Stimulated activated naive CD8-positive, alpha-beta T cell treated with anti-CD3 and anti-CD28 coated beads, Interleukin-15, Interleukin-2, amounts not matched to agents 100 ng/mL and 50 ng/mL, for 24 hours (primary cell): ENCODE data around the gene SPANXA1.
"Not testable (repeated sequence)": the region's sequence is repeated elsewhere in the genome, so short reads cannot be mapped to it uniquely, and the experiment has no call there.

Experiments
- H3K27ac Mint-ChIP-seq: one replicate; pipeline ENCODE4 v1.8.0; 2021; ENCODE audit warnings: mild to moderate bottlenecking, mixed read lengths
- H3K27me3 Mint-ChIP-seq: one replicate; pipeline ENCODE4 v1.8.0; 2021; ENCODE audit warnings: mixed read lengths
- H3K36me3 Mint-ChIP-seq: one replicate; pipeline ENCODE4 v1.8.0; 2021; ENCODE audit warnings: low read depth, mixed read lengths
- H3K4me1 Mint-ChIP-seq: one replicate; pipeline ENCODE4 v1.8.0; 2021; ENCODE audit warnings: low read depth, mixed read lengths
- H3K4me3 Mint-ChIP-seq: one replicate; pipeline ENCODE4 v1.8.0; 2021; ENCODE audit warnings: mild to moderate bottlenecking, mixed read lengths
- H3K9me3 Mint-ChIP-seq: one replicate; pipeline ENCODE4 v1.8.0; 2021; ENCODE audit warnings: mixed read lengths

The SPANXA1 gene

DNA sequence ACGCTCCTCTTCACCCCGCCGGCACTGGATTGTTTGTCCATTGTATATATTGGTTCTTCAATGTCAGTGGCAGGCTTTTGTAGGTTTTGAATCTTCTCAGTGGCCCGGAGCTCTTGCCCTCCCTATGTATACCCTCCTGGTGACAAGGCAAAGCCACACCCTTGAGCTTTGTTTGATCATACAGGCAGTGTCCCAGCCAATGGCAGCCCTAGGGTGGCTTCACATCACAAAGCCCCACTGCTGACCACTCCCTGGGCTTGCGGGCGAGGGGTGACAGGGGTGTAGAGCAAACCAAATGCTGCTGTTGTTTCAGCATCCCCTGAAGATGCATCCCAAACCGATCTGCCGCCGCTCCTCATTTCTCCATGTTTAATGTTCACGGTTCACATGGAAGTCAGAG, at the start of gene SPANXA1:
Gene SPANXA1 (minus strand): TSS at position 101 of the 400 bp plus-strand sequence. CDS start 60 bp downstream, at position 41.
- H3K36me3 Mint-ChIP-seq, H3K9me3 Mint-ChIP-seq, H3K4me1 Mint-ChIP-seq, H3K4me3 Mint-ChIP-seq, H3K27ac Mint-ChIP-seq, H3K27me3 Mint-ChIP-seq: not testable (repeated sequence)

DNA sequence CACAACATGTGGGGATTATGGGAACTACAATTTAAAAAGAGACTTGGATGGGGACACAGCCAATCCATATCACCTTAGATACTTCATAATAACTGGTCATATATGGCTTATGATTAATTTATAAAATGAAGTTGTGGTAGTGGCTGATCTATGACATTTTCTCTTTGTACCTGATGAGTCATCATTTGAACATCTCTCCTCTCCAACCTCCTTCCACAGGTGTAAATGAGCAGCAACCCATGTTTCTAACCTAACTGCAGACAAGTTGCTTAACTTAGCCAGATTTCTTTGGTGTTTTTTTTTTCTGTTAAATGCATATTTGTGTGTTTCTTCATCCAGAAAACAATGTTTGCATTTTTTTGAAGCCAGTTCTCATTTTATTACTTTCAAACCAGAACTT, 47.6 kb upstream of the SPANXA1 start:
- Mint-ChIP-seq H3K27ac (no peak overlapping the region), H3K4me1 (no peaks in the 10 kb centered on the region), H3K27me3 (no peaks in the 10 kb centered on the region), H3K4me3 (no peak overlapping the region), H3K36me3 (no peaks in the 10 kb centered on the region), H3K9me3 (no peaks in the 10 kb centered on the region)

DNA sequence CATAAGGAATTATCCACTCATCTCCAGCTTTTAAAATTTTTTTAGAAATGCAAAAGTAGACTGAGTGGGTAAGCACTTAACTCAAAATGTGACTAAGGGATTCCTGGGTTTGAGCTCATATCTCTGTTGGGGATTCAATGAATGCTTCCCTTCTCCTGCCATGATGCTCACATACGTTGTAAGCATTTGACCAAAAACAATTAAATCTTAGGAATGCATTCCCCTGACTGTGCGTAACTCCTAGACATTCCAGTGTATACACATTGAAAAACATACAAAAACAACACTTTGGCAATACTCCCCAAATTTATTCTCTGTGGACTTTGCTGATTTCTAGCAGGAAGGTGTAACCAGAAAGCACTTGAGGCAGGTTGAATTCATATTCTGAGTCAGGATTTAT, 34.8 kb upstream of the SPANXA1 start:
- Mint-ChIP-seq H3K9me3 (peaks cover 8% of the 10 kb centered on the region), H3K36me3 (no peaks in the 10 kb centered on the region), H3K27me3 (no peaks in the 10 kb centered on the region), H3K27ac (no peak overlapping the region), H3K4me1 (no peaks in the 10 kb centered on the region), H3K4me3 (no peak overlapping the region)

DNA sequence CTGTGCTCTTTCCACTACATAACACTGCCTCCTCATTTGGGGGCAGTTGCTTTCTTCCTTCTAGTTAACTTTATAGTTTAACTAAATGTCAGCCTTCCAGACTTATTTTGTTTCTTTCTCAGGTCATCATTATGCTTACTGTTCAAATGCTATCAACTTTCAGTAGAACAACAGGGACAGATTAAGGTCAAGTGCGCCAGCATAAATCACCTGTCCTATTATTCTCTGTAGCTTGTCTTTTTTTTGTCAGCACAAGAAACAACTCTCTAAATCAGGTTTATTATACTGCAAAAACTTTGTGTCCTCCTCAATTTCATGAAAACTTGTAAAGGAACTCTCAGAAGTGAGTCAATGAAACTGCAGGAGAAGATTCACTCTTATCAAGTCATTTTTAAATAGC, 24.6 kb upstream of the SPANXA1 start:
- peaks cover 3% of the 10 kb centered on the region for H3K9me3 Mint-ChIP-seq

GRCh38 chrX:141589408-141589807, 4.9 kb upstream of the SPANXA1 start, which contains the start of gene SPANXA2:
Gene SPANXA2 (plus strand): TSS chrX:141589708. CDS start chrX:141589768, 60 bp downstream.
- not testable (repeated sequence) for H3K27ac Mint-ChIP-seq, H3K27me3 Mint-ChIP-seq, H3K4me3 Mint-ChIP-seq, H3K36me3 Mint-ChIP-seq, H3K4me1 Mint-ChIP-seq, H3K9me3 Mint-ChIP-seq

More for the DNA sequence above, 24.6 kb upstream of the SPANXA1 start:
- Mint-ChIP-seq H3K4me1 (no peaks in the 10 kb centered on the region), H3K4me3 (no peak overlapping the region), H3K27ac (no peak overlapping the region), H3K27me3 (no peaks in the 10 kb centered on the region), H3K36me3 (no peaks in the 10 kb centered on the region)

GRCh38 chrX:141542551-141542950, 42.0 kb downstream of the SPANXA1 start:
- H3K36me3 Mint-ChIP-seq, H3K27ac Mint-ChIP-seq, H3K4me1 Mint-ChIP-seq, H3K27me3 Mint-ChIP-seq, H3K9me3 Mint-ChIP-seq, H3K4me3 Mint-ChIP-seq: not testable (repeated sequence)
